C4-2B (cell line): ENCODE measurements around the gene GNB1.
A peak's percentile ranks its signal among the peaks of the same experiment; 100 is the strongest.
"Not testable (repeated sequence)": the region's sequence is repeated elsewhere in the genome, so short reads cannot be mapped to it uniquely, and the experiment has no call there.

ENCODE experiments used
- H3K27ac ChIP-seq: fragments of 450-650 bp; 2 replicates; pipeline ENCODE4 v1.5.1; 2017
- ZFX ChIP-seq: fragments of 450-650 bp; IDR thresholded peaks from 2 replicates; pipeline ENCODE4 v1.6.1; 2017
- TF ChIP-seq, protein P1 (sequence below): fragments of 450-650 bp; conservative IDR thresholded peaks from 2 replicates; pipeline ENCODE4 v1.5.1; 2017; ENCODE audit warnings: mild to moderate bottlenecking

Gene GNB1

DNA sequence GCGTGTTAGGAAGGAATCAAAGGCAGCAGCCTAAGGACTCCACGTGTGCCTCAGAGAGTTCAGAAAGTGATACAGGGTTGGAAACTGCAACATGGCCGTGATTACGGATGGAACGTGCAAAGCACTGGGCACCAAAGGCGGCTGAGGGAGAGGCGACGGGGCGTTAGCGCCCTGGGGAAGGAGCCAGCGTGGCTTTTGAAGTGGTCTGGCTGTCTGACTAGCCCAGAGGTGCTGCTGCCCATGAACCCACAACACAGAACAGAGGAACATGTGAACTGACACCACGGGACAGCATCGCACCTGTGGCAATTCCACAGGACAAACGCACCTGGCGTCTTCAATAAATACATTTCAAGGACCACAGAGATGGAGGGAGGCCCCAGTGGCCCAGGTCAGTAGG is 46.2 kb upstream of the GNB1 start:
- H3K27ac ChIP-seq = no peak overlapping the region
- TF ChIP-seq ZFX = no peak
- TF ChIP-seq, protein P1, sequence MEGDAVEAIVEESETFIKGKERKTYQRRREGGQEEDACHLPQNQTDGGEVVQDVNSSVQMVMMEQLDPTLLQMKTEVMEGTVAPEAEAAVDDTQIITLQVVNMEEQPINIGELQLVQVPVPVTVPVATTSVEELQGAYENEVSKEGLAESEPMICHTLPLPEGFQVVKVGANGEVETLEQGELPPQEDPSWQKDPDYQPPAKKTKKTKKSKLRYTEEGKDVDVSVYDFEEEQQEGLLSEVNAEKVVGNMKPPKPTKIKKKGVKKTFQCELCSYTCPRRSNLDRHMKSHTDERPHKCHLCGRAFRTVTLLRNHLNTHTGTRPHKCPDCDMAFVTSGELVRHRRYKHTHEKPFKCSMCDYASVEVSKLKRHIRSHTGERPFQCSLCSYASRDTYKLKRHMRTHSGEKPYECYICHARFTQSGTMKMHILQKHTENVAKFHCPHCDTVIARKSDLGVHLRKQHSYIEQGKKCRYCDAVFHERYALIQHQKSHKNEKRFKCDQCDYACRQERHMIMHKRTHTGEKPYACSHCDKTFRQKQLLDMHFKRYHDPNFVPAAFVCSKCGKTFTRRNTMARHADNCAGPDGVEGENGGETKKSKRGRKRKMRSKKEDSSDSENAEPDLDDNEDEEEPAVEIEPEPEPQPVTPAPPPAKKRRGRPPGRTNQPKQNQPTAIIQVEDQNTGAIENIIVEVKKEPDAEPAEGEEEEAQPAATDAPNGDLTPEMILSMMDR = no peak

DNA sequence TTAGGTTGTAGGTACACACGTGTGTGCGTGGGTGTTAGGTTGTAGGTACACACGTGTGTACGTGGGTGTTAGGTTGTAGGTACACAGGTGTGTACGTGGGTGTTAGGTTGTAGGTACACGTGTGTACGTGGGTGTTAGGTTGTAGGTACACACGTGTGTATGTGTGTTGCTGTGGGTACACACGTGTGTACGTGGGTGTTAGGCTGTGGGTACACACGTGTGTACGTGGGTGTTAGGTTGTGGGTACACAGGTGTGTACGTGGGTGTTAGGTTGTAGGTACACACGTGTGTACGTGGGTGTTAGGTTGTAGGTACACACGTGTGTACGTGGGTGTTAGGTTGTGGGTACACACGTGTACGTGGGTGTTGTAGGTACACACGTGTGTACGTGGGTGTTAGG is 44.0 kb upstream of the GNB1 start:
- not testable (repeated sequence) for H3K27ac ChIP-seq

DNA sequence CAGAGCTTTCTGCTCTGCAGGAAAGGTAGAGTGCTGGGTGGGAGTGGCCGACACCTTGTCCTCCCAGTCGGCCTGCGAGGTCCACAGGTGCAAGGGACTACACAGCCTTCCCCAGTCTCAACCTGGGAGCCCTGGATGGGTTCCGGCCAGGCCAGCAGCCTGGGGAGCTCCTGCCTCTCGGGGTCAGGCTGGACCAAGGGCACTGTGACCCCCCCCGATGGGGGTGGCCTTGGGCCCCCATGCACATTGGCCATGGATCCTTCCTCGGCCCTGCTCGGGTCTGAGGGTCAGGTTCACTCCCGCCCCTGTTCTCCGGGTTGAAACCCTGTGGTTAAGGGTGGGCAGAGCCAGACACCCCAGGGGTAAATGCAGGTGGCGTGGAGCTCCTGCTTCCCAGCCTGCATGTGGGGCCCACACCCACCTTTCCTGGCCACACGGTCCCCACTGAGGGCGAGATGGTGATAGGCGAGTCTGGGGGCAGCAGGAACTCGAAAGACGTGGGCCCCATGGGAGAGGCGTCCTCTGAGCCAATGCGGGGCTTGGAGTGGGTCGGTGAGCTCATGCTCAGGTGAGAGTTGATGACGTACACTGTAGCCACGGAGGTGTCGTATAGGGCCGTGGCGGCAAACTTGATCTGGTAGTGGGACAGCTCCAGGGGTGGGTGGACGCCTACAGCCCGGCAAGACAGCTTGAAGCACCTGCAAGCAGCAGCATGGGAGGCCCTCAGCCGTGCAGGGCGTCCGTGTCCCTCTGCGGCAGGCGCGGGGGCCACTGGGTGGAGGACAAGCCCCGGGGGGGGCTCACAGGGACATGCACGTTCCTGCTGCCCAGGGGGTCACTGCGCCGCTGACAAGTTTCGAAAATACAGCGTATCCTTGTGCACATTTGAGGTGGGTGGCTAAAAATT is 39.0 kb upstream of the GNB1 start:
- TF ChIP-seq, protein P1 = no peak
- TF ChIP-seq ZFX = no peak
- H3K27ac ChIP-seq = no peak overlapping the region

DNA sequence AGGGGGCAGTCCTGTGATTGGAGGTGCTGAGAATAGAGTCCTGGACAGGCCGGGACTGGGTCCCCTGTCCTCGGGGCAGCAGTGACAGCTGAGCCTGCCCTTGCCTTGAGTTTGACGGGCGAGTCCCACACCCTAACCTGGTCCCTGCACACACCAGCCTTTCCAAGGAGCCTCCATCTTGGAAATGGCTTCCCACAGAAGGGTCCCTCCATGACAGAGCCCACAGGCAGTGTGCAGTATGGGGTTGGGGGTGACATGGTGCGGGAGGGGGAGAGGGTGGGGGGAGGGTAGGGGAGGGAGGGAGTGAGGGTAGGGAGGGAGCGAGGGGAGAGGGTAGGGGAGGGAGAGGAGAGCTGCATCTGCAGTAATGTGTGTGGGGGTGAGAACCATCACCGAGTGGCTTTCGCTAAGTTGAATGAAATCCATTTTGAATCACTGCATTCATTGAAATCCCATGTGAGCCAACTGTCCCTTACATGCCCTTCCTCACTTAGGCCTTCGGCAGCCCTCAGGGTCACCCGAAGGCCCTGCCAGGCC is 38.3 kb upstream of the GNB1 start:
- TF ChIP-seq ZFX = no peak
- TF ChIP-seq, protein P1 = no peak
- H3K27ac ChIP-seq = no peak overlapping the region

DNA sequence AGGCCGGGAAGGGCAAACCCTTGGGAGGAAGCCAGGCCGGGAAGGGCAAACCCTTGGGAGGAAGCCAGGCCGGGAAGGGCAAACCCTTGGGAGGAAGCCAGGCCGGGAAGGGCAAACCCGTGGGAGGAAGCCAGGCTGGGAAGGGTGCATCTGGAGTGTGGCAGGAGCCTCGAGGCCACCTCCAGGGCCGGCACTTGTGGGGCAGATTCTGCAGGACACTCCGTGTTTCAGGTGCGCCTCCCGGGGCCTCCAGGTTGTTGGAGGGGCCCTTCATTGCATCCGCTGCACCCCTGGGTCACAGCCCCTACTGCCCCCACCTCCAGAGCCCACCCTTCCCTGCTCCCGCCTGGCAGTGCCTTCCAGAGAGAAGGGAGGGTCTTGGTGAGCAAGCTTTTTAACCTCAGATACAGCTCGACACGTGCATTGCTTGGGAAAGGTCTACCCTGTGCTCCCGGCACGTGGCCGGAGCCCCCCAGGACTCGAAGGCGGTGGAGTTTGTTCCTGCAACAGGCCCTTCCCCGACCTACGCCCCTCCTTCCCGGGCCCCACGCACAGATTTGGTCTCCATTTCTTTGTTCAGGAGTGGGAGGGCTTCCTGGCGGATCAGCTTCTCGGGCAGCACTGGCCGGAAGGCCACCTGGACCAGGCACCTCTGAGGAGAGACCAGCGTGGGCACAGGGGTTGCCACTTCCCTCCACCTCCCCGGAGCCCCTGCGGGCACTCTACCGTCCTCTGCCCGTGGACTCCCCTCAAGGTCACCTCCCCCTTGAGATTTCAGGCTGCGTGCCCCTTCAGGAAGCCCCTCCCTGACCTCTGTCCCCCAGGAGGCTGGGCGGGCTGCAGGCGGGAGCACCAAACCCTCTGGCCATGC is 37.6 kb upstream of the GNB1 start:
- TF ChIP-seq, protein P1 = no peak
- no peak for TF ChIP-seq ZFX
- peak overlapping the region; percentile 18 for H3K27ac ChIP-seq

DNA sequence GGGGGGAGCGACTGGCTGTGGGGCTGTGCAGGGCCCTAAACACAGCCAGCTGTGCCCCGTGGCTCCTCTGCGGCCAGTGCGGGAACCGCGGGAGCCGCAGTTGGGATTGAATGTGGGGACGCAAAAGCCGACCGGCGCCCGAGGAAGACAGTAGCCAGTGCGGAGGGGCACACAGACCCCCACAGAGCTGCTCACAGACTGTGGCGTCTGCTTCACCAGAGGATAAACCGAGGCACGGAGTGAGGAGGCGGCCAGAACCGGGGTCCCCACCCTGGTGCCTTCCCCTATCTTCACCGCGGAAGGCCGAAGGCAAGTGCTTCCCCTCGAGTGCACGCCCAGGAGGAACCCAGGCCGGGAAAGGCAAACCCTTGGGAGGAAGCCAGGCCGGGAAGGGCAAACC is 36.9 kb upstream of the GNB1 start:
- TF ChIP-seq, protein P1 = no peak
- TF ChIP-seq ZFX = no peak
- H3K27ac ChIP-seq = no peak overlapping the region

DNA sequence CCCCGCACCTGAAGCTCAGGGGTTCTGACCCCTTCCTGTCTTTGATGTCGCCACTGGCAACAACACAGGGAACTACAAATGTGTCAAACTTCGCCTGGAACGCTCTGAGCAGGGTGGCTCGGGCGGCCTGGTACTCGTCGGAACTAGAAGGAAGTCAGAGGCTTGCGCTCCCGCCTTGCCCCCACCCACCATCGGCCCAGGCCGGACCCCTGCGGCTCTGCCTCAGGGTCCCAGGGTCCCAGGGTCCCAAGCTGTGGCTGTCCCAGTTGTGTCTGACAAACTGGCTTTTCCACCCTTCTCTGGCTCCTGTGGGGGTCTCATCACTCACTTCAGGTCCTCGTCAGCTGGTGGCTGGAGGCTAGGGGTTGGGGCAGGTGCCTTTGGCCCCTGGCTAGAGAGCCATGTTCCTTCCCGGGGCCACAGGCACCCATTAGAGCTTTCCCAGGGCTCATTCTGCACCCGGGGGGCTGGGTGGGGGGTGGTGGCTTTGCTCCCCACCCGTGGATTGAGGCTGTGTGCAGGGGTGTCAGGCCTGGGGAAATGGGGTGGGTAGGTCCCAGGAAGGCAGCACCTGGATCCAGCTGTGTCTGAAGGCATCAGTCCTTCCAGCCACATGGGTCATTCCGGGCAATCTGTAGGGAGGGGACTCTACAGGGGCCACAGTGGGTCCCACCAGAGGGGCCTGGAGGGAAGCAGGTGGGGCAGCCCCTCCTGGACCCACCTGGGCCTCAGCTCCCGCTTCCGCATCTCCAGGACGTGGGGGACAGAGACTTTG is 36.2 kb upstream of the GNB1 start:
- TF ChIP-seq ZFX = no peak
- TF ChIP-seq, protein P1 = no peak
- no peak overlapping the region for H3K27ac ChIP-seq
